GM18511 (cell line): ENCODE results near the gene CDADC1.

Experiments
- ATAC-seq: cut with Tn5 transposase; IDR thresholded peaks from one replicate; pipeline ENCODE4 v1.9.1; 2021; ENCODE audit warnings: mild to moderate bottlenecking, moderate library complexity; ENCODE audit not compliant: unreplicated experiment

Gene CDADC1

DNA sequence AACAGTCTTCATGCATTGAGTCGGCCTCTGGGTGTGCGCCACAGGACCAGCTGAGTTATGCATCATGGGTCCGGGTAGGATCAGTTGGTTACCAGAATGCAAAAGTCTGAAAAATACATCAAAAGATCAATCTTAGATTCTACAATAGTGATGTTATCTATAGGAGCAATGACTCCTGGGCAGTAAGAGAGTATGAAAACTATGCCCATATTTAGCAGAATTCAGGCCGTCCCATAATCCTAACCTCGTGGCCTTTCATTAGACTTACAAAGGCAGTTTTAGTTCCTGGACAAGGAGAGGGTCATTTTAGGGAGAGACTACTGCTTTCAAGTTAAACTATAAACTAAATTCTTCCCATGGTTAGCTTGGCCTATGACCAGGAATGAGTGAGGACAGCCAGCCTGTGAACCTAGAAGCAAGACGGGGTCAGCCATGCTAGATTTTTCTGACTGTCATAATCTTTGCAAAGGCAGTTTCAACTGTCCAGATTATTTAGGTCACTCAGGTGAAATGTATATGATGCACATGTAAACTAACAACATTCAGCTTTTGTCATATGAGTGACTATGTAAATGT lies 11.8 kb upstream of the CDADC1 start:
- no peak for ATAC-seq

DNA sequence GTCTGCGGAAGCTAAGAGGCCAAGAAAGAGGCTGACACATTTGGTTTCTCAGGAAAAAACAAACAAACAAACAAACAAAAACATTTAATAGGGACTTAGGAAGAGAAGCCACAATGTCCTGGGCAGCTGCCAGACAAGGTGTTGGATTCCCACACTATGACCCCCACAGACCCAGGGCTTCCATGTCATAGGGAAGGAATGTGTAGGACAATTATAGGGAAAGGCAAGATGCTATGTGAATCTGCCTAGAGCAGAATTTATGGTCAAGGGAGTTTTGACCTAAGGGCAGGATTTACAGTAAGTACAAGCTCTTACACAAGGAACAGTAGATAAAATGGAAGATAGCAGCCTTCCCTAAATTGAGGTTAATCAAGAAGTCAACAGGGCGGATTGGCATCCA lies 9.1 kb upstream of the CDADC1 start:
- no peak for ATAC-seq

DNA sequence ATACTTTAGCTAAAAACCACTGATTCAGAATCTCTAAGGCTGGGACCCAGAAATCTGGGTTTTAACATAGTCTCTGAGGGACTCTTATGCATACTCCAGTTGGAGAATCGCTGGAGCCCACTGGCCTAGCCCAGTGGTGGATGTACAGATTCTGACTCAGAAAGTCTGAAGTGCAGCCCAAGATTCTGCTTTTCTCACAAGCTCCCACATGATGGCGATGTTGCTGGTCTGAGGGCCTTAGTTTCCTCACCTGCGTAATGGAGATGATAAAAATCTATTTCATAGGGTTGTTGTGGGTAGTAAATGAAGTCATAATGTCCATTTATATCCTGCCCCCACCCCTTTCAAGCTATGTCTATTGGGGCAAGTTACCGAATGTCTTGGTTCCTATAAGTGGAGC lies 7.7 kb upstream of the CDADC1 start:
- no peak for ATAC-seq

DNA sequence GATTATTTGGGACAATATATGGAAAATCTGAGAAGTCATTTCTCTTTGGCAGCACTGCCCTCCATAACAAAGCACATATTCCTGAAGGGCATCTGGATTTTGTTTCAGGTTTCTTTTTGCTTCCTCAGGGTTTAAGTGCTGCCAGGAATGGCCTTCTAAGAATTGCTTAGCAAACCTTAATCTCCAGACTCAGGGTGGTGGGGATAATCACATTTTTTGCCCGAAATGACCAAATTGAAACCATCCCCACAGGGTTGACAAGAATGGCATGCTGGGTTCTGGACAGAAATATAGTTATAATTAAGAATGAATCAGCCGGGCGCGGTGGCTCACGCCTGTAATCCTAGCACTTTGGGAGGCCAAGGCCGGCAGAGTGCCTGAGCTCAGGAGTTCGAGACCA lies 6.4 kb upstream of the CDADC1 start:
- no peak for ATAC-seq

DNA sequence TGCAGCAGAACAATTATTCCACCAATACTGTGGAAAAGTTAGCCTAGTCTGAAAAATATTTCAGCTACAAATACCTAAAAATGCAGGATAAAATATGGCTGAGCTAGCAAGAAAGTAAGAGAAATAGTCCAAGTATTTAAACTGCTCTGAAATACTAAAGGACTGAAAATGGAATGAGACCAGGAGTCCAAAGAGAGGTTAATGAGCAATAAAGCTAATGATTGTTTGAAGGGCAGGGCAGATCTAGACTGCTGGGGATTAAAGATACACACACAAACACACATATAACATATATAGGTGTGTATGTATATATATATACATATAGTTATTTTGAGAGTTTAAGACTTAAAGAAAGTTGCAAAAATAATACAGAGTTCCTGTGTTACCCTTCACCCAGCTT lies 2.6 kb upstream of the CDADC1 start:
- no peak for ATAC-seq

DNA sequence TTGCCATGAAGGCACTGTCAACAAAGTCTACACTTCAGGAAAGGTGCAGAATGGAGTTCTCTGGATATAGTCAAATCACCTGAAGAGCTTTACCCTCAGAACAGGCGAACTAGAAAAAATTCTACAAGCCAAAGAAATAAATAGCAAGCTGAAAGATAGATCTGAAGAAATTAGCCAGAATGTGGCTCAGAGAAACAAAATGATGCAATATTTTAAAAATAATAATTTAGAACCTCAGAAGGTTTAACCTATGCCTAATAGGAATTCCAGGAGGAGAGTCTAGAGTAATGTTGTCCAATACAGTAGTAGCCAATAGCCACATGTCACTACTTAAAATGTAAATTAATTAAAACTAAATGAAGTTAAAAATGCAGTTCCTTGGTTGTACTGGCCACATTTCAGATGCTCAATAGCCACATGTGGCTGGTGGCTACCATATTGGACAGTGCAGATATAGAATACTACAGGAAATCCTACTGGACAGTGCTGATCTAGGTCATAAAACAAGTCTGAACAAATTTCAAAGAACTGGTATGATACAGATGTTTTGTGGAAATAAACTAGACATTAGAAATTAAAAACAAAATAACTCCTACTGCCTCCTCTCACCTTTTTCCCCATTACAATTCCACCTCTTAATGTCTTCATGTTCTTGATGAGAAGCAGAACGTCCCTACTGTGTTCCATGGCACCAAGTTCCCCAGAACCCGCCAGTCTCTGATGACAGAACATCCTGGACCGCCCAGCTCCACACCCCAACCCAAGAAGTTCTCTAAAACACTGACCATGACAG lies 679 bp upstream of the CDADC1 start:
- ATAC-seq: peak; percentile 53

DNA sequence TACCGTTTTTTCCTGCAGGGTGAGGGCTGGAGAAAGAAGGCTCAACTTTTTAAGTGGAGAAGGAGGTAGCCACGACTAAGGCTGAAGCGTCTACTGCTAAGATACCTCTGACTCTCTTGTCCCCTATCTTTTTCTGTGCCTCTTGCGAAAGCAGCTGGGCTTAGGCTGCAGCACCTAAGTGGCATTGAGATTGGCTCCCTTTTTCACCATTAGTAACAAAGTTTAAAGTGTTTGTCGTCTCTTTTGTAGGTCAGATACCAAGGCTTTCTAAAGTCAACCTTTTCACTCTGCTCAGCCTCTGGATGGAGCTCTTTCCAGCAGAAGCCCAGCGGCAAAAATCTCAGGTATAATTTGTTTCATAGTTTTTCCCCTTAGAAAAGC lies 887 bp downstream of the CDADC1 start:
- peak; percentile 2 for ATAC-seq

DNA sequence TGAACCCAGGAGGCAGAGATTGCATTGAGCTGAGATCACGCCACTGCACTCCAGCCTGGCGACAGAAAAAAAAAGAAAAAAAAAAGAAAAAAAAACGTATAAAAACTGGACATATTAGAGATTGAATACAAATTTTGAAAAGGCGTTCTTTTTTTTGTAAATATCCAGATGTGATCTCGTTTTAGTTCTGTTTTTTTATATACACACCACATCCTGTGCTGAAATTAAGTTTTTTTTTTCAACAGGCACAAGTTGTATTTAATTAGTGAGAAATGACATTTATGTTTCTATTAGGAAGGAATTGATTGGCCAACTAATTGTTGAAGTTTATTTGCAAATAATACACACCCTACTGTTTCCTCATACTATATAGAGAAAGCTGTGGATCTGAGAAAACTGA lies 3.6 kb downstream of the CDADC1 start:
- ATAC-seq: no peak

DNA sequence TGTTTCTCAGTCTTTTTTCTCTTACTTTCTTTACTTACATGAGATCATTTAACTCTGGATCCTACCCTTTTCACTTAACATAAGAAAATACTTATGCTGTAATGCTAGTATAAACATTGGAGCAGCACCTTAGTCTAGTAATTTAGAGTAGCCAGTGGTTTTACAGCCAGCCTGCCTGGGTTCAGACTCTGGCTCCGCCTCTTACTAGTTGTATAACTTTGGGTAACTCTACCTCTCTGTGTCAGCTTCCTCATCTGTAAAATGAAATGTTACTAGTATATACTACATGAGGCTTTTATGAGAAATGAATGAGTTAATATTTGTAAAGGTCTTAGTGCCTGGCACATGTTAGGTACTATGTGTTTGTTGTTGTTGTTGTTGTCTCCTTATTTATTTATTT lies 5.6 kb downstream of the CDADC1 start:
- ATAC-seq: no peak

DNA sequence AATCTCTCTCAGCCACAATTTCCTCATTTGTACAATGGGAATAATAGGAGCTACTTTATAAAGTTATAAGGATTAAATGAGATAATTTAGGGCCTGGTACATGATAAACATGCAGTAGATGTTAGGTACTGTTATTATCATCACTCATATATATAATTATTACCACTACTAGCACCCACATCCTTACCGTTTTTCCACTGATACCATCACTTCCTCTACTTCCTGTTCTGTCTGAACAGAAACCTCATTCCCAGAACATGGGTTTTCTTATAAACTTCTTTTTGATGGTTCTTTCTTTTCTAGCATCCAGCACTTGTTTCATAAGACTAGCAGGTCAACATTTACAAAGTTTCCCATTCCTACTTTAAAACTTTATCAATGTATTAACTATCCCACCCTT lies 6.3 kb downstream of the CDADC1 start:
- no peak for ATAC-seq

DNA sequence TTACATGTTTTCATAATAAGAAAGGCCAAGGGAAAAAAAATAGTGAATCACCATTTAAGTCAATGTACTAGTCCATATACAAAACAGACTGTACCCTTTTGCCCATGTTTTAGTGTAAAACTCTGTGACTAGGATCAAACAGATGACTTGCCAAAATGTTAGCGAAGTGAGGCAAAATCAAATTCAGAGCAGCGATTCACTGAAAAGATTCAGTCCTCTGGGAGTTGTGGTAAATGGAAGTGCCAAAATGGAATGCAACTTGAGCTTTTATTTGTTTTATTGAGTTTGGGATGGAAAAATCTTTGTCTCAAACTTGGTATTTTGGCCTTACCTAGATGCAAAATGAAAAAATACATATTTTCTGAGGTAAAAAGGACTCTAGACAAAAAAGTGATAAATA lies 9.1 kb downstream of the CDADC1 start:
- ATAC-seq: no peak

DNA sequence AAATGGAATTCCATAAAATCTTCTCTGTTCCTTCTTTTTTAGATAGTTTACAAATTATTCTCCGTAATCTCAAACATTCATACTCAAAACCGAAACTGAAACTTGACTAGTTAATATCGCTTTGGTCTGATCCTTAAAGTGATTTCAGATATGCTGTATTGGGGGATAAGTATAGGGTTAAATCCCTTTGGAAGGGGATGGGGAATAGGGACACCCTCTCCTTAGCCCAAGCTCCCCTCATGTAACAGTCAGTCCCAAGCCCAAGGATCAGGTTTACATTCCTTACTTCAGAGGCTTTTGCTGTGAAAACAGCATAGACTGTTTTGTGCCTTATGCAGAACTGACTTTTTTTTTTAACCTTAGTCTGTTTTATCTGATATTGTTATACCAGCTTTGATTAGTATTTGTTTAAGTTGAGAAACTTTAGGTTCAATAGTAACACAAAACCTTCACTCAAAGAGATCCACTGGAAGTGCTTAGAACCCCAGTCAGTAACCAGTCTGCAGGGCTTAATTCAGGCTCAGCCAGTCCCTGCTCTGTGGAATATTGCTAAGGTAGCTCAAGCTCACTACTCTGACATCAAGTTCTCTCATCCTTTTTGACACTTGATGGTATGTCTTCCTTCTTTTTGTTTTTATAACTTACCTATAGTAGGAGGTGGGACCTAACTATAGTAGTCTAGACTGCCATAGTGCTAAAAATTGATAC lies 10.5 kb downstream of the CDADC1 start:
- no peak for ATAC-seq

DNA sequence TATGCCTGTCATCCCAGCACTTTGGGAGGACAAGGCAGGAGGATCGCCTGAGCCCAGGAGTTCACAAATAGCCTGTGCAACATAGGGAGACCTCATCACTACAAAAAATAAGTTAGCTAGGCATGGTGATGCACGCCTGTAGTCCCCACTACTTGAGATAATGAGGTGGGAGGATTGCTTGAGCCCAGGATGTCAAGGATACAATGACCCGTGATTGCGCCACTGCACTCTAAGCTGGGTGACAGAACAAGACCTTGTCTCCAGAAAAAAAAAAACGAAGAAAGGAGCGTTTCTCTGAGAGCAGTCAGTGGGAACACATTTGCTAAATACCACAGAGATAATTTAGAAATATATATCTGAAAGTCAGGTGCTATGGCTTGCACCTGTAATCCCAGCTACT lies 11.9 kb downstream of the CDADC1 start:
- ATAC-seq: no peak

DNA sequence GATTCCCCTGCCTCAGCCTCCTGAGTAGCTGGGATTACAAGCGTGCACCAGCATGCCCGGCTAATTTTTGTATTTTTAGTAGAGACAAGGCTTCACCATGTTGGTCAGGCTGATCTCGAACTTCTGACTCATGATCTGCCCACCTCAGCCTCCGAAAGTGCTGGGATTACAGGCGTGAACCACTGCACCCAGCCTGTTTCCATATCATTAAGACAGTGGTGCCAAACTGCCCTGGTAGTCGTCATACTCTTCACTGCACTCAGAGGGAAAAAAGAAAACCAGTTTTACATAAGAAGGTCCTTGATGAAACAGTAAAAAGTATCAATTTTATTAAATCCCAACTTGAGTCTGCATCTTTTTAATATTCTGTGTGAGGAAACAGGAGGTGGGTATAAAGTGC lies 14.9 kb downstream of the CDADC1 start:
- ATAC-seq: no peak

DNA sequence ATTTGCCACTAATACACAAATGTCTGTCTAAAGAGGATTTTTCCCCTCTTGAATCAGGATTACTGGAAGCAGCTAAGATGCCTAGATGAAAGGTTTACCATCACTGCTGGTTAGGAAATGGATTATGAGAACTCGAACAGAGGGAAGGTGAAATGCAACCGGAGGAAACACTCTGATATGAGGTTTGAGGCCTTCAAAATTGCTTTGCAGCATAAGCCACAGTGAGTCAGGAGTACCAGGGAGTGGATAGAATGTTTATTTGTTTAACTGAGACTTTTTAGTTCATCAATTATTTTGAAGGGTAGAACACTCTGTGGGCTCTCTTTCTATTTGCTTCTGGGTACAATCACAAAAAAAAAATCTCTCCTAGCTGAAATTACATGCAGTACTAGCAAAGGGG lies 18.1 kb downstream of the CDADC1 start:
- ATAC-seq: no peak

DNA sequence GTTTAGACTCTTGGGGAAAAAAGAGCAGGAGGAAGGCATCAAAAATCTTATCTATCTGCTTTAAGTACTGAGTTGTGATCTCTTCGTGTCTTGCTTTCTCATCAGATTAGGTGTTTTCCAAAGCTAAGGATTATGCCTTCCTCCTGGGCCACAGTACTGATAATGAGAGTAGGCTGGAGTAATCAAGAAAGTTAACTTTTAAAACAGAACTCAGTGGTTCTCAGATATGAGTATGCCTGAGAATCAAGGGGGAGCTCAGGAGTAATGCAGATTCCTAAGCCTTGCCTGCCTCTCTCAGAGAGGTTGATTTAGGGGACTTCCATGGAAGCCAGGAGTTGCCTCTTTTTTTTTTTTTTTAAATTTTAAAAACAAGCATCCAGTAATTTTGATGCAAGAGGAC lies 23.5 kb downstream of the CDADC1 start:
- no peak for ATAC-seq

DNA sequence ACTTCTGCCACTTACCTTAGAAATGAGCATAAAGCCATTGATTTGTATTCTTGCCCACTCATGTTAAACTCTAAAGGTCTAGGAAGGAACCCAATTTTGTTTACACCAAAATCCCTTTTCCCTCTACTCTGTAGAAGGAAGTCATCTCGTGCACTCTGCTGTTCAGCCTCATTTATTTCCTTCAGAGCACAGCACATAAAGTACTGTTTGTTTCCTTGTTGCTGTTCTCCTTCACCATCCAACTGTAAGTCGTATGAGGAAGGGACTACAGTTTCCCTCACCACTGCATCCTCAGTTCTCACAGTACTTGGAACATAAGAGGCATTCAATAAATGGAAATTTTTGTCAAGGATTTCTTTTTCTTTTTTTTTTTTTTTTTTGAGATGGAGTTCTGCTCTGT lies 24.6 kb downstream of the CDADC1 start:
- no peak for ATAC-seq

DNA sequence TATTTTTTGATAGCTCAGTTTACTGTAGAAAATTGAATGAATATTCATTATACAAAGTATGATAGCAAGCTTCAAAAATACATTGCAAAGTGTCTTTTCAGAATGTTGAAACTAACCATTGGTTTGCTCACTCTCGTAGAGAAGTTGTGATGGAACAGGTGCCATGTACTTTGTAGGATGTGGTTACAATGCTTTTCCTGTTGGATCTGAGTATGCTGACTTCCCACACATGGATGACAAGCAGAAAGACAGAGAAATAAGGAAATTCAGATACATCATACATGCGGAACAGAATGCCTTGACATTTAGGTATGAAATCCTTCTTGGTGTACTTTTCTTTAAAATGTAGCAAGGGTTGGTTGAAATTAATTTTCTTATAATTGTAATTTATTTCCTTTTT lies 30.5 kb downstream of the CDADC1 start:
- ATAC-seq: no peak

DNA sequence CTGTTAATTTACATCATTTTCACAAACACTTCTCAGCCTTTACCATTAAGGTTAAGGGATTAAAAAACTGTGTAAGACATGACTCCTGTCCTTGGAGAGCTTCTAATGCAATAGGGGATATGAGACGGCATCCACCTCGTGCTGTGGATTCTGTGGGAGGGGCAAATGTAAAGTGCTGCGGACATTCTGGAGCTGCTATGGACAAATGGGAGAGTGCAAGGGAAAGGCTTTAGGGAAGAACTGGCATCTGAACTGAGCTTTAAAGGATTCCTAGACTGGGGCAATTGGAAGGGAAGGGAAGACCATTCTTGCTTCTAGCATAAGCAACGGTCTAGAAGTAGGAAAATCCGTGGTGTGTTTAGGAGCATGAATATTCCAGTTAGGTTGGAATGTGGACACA lies 31.4 kb downstream of the CDADC1 start:
- no peak for ATAC-seq

DNA sequence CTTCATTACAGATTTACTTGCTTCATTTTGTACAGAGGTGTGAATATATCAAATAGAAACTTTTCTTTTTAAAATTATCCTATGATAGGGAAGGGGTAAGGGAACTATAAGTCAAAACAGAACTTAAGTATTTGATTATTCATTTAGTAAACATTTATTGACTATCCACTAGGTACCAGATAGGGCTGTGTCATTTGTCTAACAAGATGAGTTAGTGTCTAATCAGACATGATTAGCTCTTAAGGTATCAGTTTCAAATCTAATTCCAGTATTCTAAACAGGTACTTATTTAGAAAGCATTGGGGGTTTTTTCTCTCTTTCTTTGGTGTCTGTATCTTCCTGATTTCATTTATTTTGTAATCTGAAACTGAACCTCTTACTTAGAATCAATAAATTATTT lies 32.2 kb downstream of the CDADC1 start:
- ATAC-seq: no peak

DNA sequence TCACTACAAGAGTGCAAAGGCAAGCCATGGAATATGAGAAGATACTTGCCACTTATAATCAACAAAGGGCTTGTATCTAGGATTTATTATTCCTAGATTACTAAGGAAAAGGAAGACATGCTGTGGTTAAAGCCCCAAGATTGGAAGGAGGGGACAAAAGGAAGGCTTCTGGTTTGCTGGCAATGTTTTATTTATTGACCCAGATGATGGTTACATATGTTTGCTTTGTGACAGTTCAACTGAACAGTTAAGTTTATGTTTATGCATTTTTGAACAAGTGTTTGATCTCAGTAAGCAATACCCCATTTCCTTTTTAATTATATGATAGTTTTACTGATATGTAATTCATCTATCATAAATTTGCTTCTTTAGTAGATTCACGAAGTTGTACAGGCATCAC lies 40.3 kb downstream of the CDADC1 start:
- ATAC-seq: no peak

DNA sequence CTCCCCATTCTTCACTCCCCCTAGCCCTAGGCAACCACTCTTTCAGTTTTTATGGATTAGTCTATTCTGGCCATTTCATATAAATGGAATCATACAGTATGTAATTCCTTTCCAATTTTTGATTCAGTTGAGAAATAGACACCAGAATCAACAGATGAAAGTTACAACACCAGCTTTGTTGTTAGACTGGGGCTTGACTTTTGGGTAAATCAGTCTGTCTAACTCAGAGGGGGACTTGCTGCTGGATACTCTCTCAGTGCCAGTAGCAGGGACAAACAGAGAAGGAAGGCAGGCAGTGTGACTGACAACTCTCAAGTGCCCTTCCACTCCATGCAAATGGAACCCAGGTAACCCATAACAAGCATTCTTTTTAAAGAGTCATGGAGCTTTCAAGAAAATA lies 40.7 kb downstream of the CDADC1 start:
- no peak for ATAC-seq
